HepG2 (cell line): ENCODE measurements around the gene UCKL1. TPM values are rescaled to one million over a fixed set of nuclear protein-coding genes. Genes with fewer than 3 reads are reported as not detected.

Experiments used
- ASH2L ChIP-seq: fragments of 300-600, 200-600 bp; sonication (generic); IDR thresholded peaks from 2 replicates; pipeline ENCODE4 v1.7.0; 2017; ENCODE audit warnings: low read depth, mild to moderate bottlenecking, moderate library complexity, mixed read lengths, low read length; ENCODE audit not compliant: insufficient read length
- BCL3 ChIP-seq: sonication (generic); formaldehyde crosslinking; IDR thresholded peaks from 2 replicates; pipeline ENCODE4 v1.5.1; 2020; ENCODE audit warnings: mild to moderate bottlenecking, missing genetic modification reagents, moderate library complexity
- CENPX ChIP-seq: sonication (generic); formaldehyde crosslinking; IDR thresholded peaks from 2 replicates; pipeline ENCODE4 v1.9.0; 2021; ENCODE audit warnings: mild to moderate bottlenecking, missing genetic modification reagents, moderate library complexity
- ISX ChIP-seq: sonication (generic); formaldehyde crosslinking; conservative IDR thresholded peaks from 2 replicates; pipeline ENCODE4 v1.5.0; 2020; ENCODE audit warnings: missing genetic modification reagents
- MAFK ChIP-seq, 2 experiments: IDR thresholded peaks in 1 of 2; conservative IDR thresholded peaks in 1 of 2; 2 replicates each; pipeline ENCODE4 v1.6.1; 2011; ENCODE audit warnings: improper control_type of control experiment in 2 of 2, low read length in 2 of 2
- MBD4 ChIP-seq: IDR thresholded peaks from 2 replicates; pipeline ENCODE4 v1.6.1; 2012; ENCODE audit warnings: low read length, inconsistent platforms, borderline replicate concordance
- NFYC ChIP-seq: IDR thresholded peaks from 2 replicates; pipeline ENCODE4 v1.6.1; 2016; ENCODE audit warnings: missing genetic modification reagents, missing compliant biosample characterization
- RBM39 ChIP-seq: fragments of 200-400 bp; formaldehyde crosslinking; IDR thresholded peaks from one replicate; pipeline ENCODE4 v1.6.1; 2018; ENCODE audit warnings: antibody characterized with exemption, mild to moderate bottlenecking, low read depth, low read length; ENCODE audit not compliant: poor library complexity, severe bottlenecking
- STAT5B ChIP-seq: sonication (generic); formaldehyde crosslinking; IDR thresholded peaks from 2 replicates; pipeline ENCODE4 v1.4.0; 2020; ENCODE audit warnings: missing genetic modification reagents
- TCF12 ChIP-seq, 2 experiments: fragments of 450-650 bp in 1 of 2; sonication (generic) in 1 of 2; formaldehyde crosslinking in 1 of 2; IDR thresholded peaks; 2 replicates each; pipeline versions ENCODE4 v1.6.1 to v1.8.0; 2017 to 2022; ENCODE audit warnings: antibody characterized with exemption in 1 of 2, mild to moderate bottlenecking in 1 of 2, missing genetic modification reagents in 1 of 2, moderate library complexity in 1 of 2
- TFAP4 ChIP-seq: sonication (generic); IDR thresholded peaks from 2 replicates; pipeline ENCODE4 v1.6.1; 2016; ENCODE audit warnings: low read depth, borderline replicate concordance
- ZNF546 ChIP-seq: sonication (generic); formaldehyde crosslinking; conservative IDR thresholded peaks from 2 replicates; pipeline ENCODE4 v1.8.1; 2023; ENCODE audit warnings: mild to moderate bottlenecking, missing genetic modification reagents
- ZNF614 ChIP-seq: IDR thresholded peaks from 2 replicates; pipeline ENCODE4 v1.6.1; 2018; ENCODE audit warnings: missing biosample characterization, missing genetic modification reagents, inconsistent platforms, borderline replicate concordance
- ZNF644 ChIP-seq: IDR thresholded peaks from 2 replicates; pipeline ENCODE4 v1.6.1; 2016; ENCODE audit warnings: low read depth
- ZNF713 ChIP-seq: sonication (generic); formaldehyde crosslinking; IDR thresholded peaks from 2 replicates; pipeline ENCODE4 v1.4.0; 2020; ENCODE audit warnings: mild to moderate bottlenecking, missing genetic modification reagents
- ZNF792 ChIP-seq: IDR thresholded peaks from 2 replicates; pipeline ENCODE4 v1.6.1; 2016
- ZSCAN12 ChIP-seq: sonication (generic); formaldehyde crosslinking; IDR thresholded peaks from 2 replicates; pipeline ENCODE4 v1.9.0; 2021; ENCODE audit warnings: mild to moderate bottlenecking, missing genetic modification reagents
- polyA plus RNA-seq, 8 experiments: library from polyadenylated mRNA; depleted of rRNA in 3 of 8; stranded (reverse) in 7 of 8; unstranded in 1 of 8; fragments of >200 nt; fragmentation: Illumina TruSeq in 4 of 8; extraction: Trizol in 4 of 8; gene quantifications; 2 replicates each; pipeline versions ENCODE4 v1.2.1 to v1.2.3, GENCODE V29; 2011 to 2016; ENCODE audit warnings: low read depth in 4 of 8, missing spikeins in 1 of 8, mixed read lengths in 1 of 8; ENCODE audit not compliant: insufficient read depth in 1 of 8
- total RNA-seq, 5 experiments: library from RNA; depleted of rRNA; stranded (reverse); fragments of >200 nt; fragmentation: Illumina TruSeq; extraction: Trizol; gene quantifications; 2 replicates each; pipeline ENCODE4 v1.2.3, GENCODE V29; 2016; ENCODE audit warnings: low read depth in 1 of 5
- TF ChIP-seq, protein P1 (sequence below): IDR thresholded peaks from 2 replicates; pipeline ENCODE4 v1.6.1; 2016; ENCODE audit warnings: mild to moderate bottlenecking
- TF ChIP-seq, protein P2 (sequence below): fragments of 450-650 bp; IDR thresholded peaks from 2 replicates; pipeline ENCODE4 v1.6.1; 2016
- TF ChIP-seq, protein P3 (sequence below): conservative IDR thresholded peaks from 2 replicates; pipeline ENCODE4 v1.6.1; 2018; ENCODE audit warnings: missing genetic modification reagents

Gene UCKL1
- total and polyA plus RNA-seq, 2 of the 13 experiments (the other 11 are each of a cell fraction or from before 2014, with no cell fraction given): 50.2 to 126 TPM

DNA sequence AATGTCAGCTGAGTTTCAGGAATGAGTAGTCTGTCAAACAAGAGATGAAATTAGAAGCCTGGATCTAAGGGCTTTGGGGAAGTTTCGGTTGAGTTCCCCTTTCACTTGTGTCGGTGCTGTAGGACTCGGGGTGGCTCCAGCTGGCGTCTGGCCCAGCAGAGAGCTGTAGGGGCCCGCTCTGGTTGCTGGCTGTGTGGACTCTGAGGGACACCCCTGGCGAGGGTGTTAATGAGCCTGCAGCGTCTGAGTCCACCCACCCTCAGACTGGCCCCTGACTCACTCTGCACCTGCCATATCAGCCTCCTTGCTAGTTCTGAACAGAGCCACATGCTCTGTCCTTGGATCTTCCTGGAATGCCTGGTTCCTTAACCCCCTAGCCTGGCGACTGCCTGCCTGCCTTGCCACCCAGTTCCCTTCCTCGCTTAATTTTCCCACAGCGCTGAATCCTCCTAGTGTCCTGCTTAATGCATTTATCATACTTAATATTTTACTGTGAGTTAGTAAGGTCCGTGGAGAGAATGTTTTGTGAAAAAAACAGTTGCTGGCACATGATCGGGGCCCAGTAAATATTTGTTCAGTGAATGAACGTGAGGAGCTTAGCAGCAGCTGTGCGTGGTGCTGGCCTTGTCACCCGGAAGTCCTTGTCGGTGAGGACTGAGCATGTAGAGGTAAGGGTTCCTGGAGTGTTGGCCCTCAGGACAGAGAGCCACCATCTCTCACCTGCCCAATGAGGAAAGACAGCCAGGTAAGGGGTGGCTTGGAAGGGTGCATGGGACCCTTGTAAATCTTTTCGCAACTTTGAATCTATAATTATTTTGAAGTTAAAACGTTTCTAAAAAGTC, 59.7 kb downstream of the UCKL1 start (continued):
- TF ChIP-seq, protein P1, sequence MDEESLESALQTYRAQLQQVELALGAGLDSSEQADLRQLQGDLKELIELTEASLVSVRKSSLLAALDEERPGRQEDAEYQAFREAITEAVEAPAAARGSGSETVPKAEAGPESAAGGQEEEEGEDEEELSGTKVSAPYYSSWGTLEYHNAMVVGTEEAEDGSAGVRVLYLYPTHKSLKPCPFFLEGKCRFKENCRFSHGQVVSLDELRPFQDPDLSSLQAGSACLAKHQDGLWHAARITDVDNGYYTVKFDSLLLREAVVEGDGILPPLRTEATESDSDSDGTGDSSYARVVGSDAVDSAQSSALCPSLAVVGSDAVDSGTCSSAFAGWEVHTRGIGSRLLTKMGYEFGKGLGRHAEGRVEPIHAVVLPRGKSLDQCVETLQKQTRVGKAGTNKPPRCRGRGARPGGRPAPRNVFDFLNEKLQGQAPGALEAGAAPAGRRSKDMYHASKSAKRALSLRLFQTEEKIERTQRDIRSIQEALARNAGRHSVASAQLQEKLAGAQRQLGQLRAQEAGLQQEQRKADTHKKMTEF (CRISPR knock-in tag): peak; percentile 84
- peak; percentile 81; the same call in 1 of the 2 replicates for TF ChIP-seq ZNF614 (CRISPR knock-in tag)
- TF ChIP-seq ISX (CRISPR knock-in tag): no peak
- no peak for TF ChIP-seq ZNF713 (CRISPR knock-in tag)
- TF ChIP-seq NFYC (CRISPR knock-in tag): no peak
- no peak for TF ChIP-seq MAFK (conservative IDR thresholded peaks at IDR 0.05 in 1 of 2, IDR thresholded peaks at IDR 0.05 in 1 of 2; ENCODE audit: low read length in 2 of 2)
- TF ChIP-seq CENPX (CRISPR knock-in tag): no peak
- peak; percentile 8 for TF ChIP-seq RBM39
- TF ChIP-seq TFAP4: peak; percentile 97
- no peak for TF ChIP-seq STAT5B (CRISPR knock-in tag)
- no peak for TF ChIP-seq ZNF644 (CRISPR knock-in tag)
- TF ChIP-seq MBD4: no peak
- TF ChIP-seq ASH2L: peak; percentile 81
- TF ChIP-seq, protein P2, sequence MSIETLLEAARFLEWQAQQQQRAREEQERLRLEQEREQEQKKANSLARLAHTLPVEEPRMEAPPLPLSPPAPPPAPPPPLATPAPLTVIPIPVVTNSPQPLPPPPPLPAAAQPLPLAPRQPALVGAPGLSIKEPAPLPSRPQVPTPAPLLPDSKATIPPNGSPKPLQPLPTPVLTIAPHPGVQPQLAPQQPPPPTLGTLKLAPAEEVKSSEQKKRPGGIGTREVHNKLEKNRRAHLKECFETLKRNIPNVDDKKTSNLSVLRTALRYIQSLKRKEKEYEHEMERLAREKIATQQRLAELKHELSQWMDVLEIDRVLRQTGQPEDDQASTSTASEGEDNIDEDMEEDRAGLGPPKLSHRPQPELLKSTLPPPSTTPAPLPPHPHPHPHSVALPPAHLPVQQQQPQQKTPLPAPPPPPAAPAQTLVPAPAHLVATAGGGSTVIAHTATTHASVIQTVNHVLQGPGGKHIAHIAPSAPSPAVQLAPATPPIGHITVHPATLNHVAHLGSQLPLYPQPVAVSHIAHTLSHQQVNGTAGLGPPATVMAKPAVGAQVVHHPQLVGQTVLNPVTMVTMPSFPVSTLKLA: peak; percentile 85
- TF ChIP-seq TCF12 (IDR thresholded peaks at IDR 0.05): no peak
- TF ChIP-seq TCF12 (CRISPR knock-in tag; IDR thresholded peaks at IDR 0.05): no peak
- TF ChIP-seq ZNF792 (CRISPR knock-in tag): peak; percentile 62; the same call in 1 of the 2 replicates
- TF ChIP-seq ZSCAN12 (CRISPR knock-in tag): peak; percentile 58; the same call in 1 of the 2 replicates
- TF ChIP-seq ZNF546 (CRISPR knock-in tag): peak; percentile 34; the same call in 1 of the 2 replicates
- TF ChIP-seq BCL3: peak; percentile 88; the same call in 1 of the 2 replicates
- TF ChIP-seq, protein P3, sequence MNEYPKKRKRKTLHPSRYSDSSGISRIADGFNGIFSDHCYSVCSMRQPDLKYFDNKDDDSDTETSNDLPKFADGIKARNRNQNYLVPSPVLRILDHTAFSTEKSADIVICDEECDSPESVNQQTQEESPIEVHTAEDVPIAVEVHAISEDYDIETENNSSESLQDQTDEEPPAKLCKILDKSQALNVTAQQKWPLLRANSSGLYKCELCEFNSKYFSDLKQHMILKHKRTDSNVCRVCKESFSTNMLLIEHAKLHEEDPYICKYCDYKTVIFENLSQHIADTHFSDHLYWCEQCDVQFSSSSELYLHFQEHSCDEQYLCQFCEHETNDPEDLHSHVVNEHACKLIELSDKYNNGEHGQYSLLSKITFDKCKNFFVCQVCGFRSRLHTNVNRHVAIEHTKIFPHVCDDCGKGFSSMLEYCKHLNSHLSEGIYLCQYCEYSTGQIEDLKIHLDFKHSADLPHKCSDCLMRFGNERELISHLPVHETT (CRISPR knock-in tag): peak; percentile 69
